ENCODE results near the gene NLK.
"Not testable (repeated sequence)": the region's sequence is repeated elsewhere in the genome, so short reads cannot be mapped to it uniquely, and the experiment has no call there.

The NLK gene

GRCh38 chr17:28166478-28166877 lies 124.0 kb downstream of the NLK start:
- no peak for DNase-seq

DNA sequence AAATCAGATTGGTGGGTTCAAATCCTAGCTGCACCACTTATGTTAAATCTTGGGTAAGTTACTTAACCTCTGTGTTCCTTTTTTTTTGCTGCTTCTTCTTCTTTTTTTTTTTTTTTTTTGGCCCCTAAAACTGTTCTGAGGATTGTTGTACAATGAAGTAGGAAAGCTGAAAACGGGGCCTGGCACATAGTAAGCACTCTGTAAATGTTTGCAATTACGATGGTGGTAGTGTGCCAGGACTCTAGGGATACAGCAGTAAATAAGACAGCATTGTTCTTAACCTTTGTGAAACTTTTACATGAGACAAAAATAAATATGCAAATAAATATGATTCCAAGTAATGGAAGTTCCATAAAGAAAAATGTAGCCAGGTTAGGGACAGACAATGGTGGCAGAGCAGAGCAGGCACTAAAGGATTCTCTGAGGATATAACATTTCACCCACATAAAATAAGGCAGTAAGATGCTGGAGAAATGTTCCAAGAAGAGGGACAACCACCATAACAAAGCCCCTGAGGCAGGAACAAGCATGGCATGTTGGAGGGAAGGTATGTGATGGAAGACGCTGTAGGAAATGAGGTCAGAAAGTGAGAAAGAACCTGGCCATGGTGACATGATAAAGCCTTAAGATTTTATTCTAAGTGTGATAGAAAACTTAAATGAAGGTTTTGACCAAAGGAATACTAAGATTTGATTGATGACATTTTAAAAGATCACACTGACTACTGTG lies 127.3 kb downstream of the NLK start:
- no peak for DNase-seq

DNA sequence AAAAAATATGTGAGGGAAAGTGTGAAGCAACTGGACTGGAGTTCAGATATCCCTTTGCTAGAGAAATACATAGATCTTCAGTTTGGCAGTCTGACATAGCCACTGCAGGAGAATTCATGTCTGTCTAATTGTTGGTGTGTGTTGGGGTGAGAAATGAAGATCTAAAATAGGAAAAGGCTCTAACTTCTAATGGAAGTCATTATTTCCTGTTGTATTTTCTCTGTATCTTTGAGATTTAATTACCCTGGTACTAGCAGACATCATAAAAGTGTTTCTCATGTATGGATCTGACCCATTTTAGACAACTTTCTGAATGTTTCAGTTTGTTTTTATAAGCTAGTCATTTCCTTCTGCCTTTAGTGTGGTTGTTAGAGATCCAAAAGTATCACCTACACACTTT lies 128.3 kb downstream of the NLK start:
- no peak for DNase-seq

DNA sequence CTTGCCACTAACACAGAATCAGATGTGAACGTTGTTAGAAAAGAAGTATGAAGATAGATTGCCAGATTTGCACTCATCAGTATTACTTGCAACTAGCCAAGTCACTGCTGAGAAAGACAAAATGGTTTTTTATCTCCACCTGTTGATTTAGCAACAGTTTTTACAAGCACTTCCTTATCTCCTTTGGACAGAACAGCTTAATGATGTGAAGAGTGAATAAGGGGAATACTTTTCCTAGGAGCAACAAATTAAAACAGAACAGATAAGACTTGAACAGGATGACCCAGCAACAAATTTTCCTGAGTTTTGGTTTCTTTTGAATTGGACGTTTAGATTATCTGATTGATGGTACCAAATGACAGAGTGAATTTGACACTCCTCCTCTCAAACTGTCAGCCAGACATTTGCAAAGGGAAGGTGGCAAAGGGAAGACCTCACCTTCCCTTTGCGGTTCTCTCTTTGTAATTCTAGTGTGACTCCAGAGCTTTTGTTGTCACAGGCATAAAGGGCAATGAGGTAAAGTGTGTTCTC lies 130.6 kb downstream of the NLK start:
- DNase-seq: no peak

DNA sequence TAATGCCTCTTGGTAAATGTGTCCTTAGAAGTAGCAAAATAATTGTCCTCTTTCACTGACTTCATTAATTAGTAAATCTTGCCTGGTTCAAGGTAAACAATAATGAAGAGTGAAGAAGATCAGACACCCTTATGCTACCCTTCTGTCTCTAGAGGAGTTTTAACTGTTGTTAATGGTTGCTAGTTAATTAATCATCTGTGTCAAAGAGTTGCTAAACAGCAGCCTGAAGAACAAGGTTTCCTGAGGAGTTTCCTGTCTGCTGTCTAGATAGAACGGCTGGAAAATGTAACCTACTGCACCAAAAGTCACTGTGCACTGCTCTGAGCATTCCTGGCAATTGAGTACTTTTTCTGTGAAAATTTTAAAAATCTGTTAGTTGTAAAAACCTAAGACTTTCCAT lies 131.3 kb downstream of the NLK start:
- no peak for DNase-seq

- DNase-seq: no peak
These were observed 132.0 kb downstream of the NLK start for GRCh38 chr17:28174352-28175046.

GRCh38 chr17:28177351-28177750 lies 134.9 kb downstream of the NLK start:
- no peak for DNase-seq

GRCh38 chr17:28178800-28179199 lies 136.3 kb downstream of the NLK start:
- no peak for DNase-seq

DNA sequence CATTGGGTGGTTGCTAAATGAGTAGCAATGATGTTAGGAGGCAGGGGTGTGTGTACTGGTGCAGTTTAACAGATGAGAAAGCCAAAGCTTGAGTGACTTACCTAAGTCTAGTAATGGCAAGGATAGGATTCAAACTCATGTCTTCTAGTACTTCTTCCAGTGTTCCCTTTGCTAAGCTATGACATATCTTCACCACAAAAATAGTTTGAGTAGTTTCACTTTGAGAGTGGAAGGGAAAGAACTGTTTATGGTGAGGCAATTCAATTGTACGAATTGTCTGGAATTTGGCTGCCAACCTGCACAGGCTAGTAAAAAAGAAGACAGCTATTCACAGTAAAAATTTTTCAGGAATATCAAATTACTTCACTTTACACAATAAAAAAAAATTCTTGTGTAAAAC lies 138.0 kb downstream of the NLK start:
- no peak for DNase-seq

GRCh38 chr17:28181568-28181967 lies 139.1 kb downstream of the NLK start:
- DNase-seq: no peak

- no peak for DNase-seq
These were observed 140.1 kb downstream of the NLK start for GRCh38 chr17:28182559-28182958.

DNA sequence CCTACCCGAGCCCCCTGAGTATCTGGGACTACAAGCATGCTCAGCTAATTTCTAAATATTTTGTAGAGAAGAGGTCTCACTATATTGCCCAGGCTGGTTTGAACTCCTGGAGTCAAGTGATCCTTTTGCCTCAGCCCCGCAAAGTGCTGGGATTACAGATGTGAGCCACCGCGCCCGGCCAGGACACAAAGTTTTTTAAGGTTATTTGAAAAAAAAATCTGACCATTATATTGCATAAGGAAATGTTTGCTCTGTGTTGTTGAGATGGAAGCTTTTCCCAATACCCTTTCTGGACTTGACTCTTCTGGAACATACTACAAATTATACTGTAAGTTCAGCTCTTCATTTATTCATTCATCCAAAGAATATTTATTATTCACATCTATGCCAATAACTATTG lies 143.2 kb downstream of the NLK start:
- no peak for DNase-seq

DNA sequence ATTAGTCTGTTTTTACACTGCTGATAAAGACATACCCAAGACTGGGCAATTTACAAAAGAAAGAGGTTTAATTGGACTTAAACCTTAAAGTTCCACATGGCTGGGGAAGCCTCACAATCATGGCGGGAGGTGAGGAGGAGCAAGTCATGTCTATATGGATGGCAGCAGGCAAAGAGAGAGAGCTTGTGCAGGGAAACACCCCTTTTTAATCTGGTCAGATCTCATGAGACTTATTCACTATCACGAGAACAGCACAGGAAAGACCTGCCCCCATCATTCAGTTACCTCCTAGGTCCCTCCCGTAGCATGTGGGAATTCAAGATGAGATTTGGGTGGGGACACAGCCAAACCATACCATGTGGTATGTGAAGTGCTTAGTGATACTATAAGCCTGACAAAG lies 144.0 kb downstream of the NLK start:
- DNase-seq: not testable (repeated sequence)

GRCh38 chr17:28187931-28188330 lies 145.5 kb downstream of the NLK start:
- DNase-seq: no peak

- no peak for DNase-seq
These were observed 146.4 kb downstream of the NLK start for GRCh38 chr17:28188841-28189263.

- no peak for DNase-seq
These were observed 147.2 kb downstream of the NLK start for GRCh38 chr17:28189667-28190066.

DNA sequence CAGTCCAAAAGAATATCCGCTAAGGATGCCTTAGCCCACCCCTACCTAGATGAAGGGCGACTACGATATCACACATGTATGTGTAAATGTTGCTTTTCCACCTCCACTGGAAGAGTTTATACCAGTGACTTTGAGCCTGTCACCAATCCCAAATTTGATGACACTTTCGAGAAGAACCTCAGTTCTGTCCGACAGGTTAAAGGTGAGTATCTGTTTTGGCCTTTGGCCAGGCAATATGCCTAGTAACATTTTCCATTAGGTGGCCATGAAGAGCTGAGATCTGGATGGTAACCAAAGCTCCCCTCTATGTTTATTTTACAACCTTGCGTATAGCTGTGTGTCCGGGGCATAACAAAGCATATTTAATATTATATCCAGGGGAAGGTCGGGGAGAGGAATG lies 148.5 kb downstream of the NLK start:
- no peak for DNase-seq

GRCh38 chr17:28193241-28193640 lies 150.8 kb downstream of the NLK start:
- DNase-seq: no peak

GRCh38 chr17:28194382-28194781 lies 151.9 kb downstream of the NLK start:
- DNase-seq: no peak

GRCh38 chr17:28196636-28197035 lies 154.2 kb downstream of the NLK start:
- DNase-seq: no peak

DNA sequence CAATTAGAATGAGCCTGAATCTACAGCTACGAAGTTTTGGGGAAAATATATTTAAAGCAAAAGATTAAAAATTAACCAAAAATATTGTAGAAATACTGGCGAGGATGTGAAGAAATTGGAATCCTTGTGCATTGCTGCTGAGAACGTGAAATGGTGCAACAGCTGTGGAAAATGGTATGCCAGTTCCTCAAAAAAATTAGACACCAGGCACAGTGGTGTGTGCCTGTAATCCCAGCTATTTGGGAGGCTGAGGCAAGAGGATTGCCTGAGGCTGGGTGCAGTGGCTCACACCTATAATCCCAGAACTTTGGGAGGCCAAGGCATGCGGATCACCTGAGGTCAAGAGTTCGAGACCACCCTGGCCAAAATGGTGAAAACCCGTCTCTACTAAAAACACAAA lies 156.6 kb downstream of the NLK start:
- DNase-seq: no peak

DNA sequence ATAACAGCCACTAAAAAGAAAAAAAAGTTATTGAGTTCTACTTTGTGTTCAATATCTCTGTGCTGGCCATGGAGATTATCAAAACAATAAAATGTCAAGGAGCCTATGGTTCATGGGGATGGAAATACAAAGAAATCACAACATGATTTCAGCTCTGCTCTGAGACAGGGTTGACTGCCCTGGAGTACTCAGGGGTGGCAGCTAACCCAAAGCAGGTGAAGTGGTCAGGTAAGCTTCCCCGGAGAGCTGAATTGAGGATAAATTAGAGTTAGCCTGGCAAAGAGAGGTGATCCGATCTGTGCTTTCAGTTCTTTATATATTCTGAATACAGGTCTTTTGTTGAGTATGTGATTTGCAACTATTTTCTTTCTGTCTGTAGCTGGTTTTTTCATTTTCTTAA lies 157.3 kb downstream of the NLK start:
- DNase-seq: no peak

GRCh38 chr17:28201315-28201714 lies 158.8 kb downstream of the NLK start:
- no peak for DNase-seq

- DNase-seq: no peak
These were observed 161.8 kb downstream of the NLK start for GRCh38 chr17:28204244-28204643.

GRCh38 chr17:28204751-28205150 lies 162.3 kb downstream of the NLK start:
- no peak for DNase-seq
